Panc1 (cell line): Measurements from ENCODE around the gene SYTL3.

Experiments
- CTCF ChIP-seq: fragments of 450-650 bp; IDR thresholded peaks from 2 replicates; pipeline ENCODE4 v1.5.1; 2017; ENCODE audit warnings: mild to moderate bottlenecking
- POLR2AphosphoS5 ChIP-seq: IDR thresholded peaks from 2 replicates; pipeline ENCODE4 v1.6.1; 2012; ENCODE audit warnings: mild to moderate bottlenecking, low read depth, low read length, moderate library complexity

- TF ChIP-seq CTCF (no peak), POLR2AphosphoS5 (no peak)
Observed at GRCh38 chr6:158698931-158699330, 49.1 kb downstream of the SYTL3 start.
